ENCODE measurements around the gene ABCA4. TPM values are rescaled to one million over a fixed set of nuclear protein-coding genes. Genes with fewer than 3 reads are reported as not detected.
"Not testable (repeated sequence)": the region's sequence is repeated elsewhere in the genome, so short reads cannot be mapped to it uniquely, and the experiment has no call there.

Gene ABCA4
- total RNA-seq, 6 experiments from 2014 or later = 0.49 to 0.99 (median 0.75) TPM

- WGBS (ENCODE audit: insufficient coverage, low coverage, low lambda C conversion rate, missing lambda C conversion rate) = 67% methylated on average over 4 of the region's 4 CpGs
- Histone ChIP-seq H3K36me3 (no peaks in the 10 kb centered on the region), H3K4me1 (no peaks in the 10 kb centered on the region), H3K4me3 (no peak overlapping the region), H3K27ac (no peak overlapping the region), H3K27me3 (no peaks in the 10 kb centered on the region), H3K9me3 (no peaks in the 10 kb centered on the region)
- intact Hi-C loops (cut with DNase I) = no loop called here
- TF ChIP-seq CTCF (IDR thresholded peaks at IDR 0.05) (no peak), POLR2A (IDR thresholded peaks at IDR 0.05) (no peak)
- no peak for DNase-seq
- peak in 2 of 4 donors; percentile 18 to 28 for ATAC-seq
These were observed 39.9 kb upstream of the ABCA4 start for GRCh38 chr1:94160811-94161210.

GRCh38 chr1:94156096-94156625 lies 35.2 kb upstream of the ABCA4 start:
- Histone ChIP-seq H3K9me3 (no peaks in the 10 kb centered on the region), H3K4me1 (no peaks in the 10 kb centered on the region), H3K27me3 (no peaks in the 10 kb centered on the region), H3K4me3 (no peak overlapping the region), H3K36me3 (no peaks in the 10 kb centered on the region), H3K27ac (no peak overlapping the region)
- DNase-seq (no peak), ATAC-seq (no peak)
- TF ChIP-seq POLR2A (IDR thresholded peaks at IDR 0.05) = no peak
- no peak for TF ChIP-seq CTCF (IDR thresholded peaks at IDR 0.05)
- intact Hi-C loops (cut with DNase I) = no loop called here
- WGBS (ENCODE audit: insufficient coverage, low coverage, low lambda C conversion rate, missing lambda C conversion rate) = 29% methylated on average over 1 of the region's 1 CpG

GRCh38 chr1:94154989-94155388 lies 34.0 kb upstream of the ABCA4 start:
- H3K27me3 ChIP-seq = no peaks in the 10 kb centered on the region
- no peaks in the 10 kb centered on the region for H3K9me3 ChIP-seq
- no peaks in the 10 kb centered on the region for H3K4me1 ChIP-seq
- ATAC-seq = peak in 1 of 4 donors; percentile 45
- no peak for DNase-seq
- intact Hi-C loops (cut with DNase I) = no loop called here
- WGBS (ENCODE audit: insufficient coverage, low coverage, low lambda C conversion rate, missing lambda C conversion rate) = 78% methylated on average over 1 of the region's 1 CpG
- H3K4me3 ChIP-seq = no peak overlapping the region
- no peaks in the 10 kb centered on the region for H3K36me3 ChIP-seq
- TF ChIP-seq POLR2A (IDR thresholded peaks at IDR 0.05) = no peak
- TF ChIP-seq CTCF (IDR thresholded peaks at IDR 0.05) = no peak
- H3K27ac ChIP-seq = no peak overlapping the region

- DNase-seq (no peak), ATAC-seq (no peak)
- 50% methylated on average over 1 of the region's 1 CpG for WGBS (ENCODE audit: insufficient coverage, low coverage, low lambda C conversion rate, missing lambda C conversion rate)
- H3K27ac ChIP-seq = no peak overlapping the region
- H3K36me3 ChIP-seq = no peaks in the 10 kb centered on the region
- no peaks in the 10 kb centered on the region for H3K9me3 ChIP-seq
- TF ChIP-seq CTCF (IDR thresholded peaks at IDR 0.05) (no peak), POLR2A (IDR thresholded peaks at IDR 0.05) (no peak)
- no peaks in the 10 kb centered on the region for H3K4me1 ChIP-seq
- no peak overlapping the region for H3K4me3 ChIP-seq
- intact Hi-C loops (cut with DNase I) = no loop called here
- no peaks in the 10 kb centered on the region for H3K27me3 ChIP-seq
These were observed 32.2 kb upstream of the ABCA4 start for GRCh38 chr1:94153133-94153532.

- H3K4me3 ChIP-seq; DNase-seq; H3K9me3 ChIP-seq; H3K27ac ChIP-seq; H3K36me3 ChIP-seq; ATAC-seq; H3K27me3 ChIP-seq; intact Hi-C loops (cut with DNase I); H3K4me1 ChIP-seq: not testable (repeated sequence)
These were observed 28.2 kb upstream of the ABCA4 start for GRCh38 chr1:94149166-94149565.

Measured in right lobe of liver (tissue), 6 donors.